Activated naive CD4-positive, alpha-beta T cell treated with anti-CD3 and anti-CD28 coated beads, Interleukin-2, amount 50 U/mL, for 72 hours (primary cell): ENCODE results near the gene FRMD4A. TPM values are rescaled to one million over a fixed set of nuclear protein-coding genes. Genes with fewer than 3 reads are reported as not detected.

ENCODE experiments used
- ATAC-seq, 2 donors: fragments of 150-1000 bp; cut with Tn5 transposase; 2 replicates each; pipeline ENCODE4 v1.10.0; 2021; ENCODE audit warnings: mild to moderate bottlenecking in 2 of 2, moderate library complexity in 2 of 2
- DNase-seq, 2 donors: peaks; one replicate each; pipeline ENCODE4 v3.0.0; 2021 to 2022; ENCODE audit warnings: low spot score in 2 of 2
- H3K27ac Mint-ChIP-seq, 2 donors: one replicate each; pipeline ENCODE4 v1.8.0; 2022; ENCODE audit warnings: mild to moderate bottlenecking in 2 of 2, mixed read lengths in 2 of 2
- H3K36me3 Mint-ChIP-seq, 2 donors: one replicate each; pipeline ENCODE4 v1.8.0; 2022; ENCODE audit warnings: mixed read lengths in 2 of 2
- H3K9me3 Mint-ChIP-seq, 2 donors: one replicate each; pipeline ENCODE4 v1.8.0; 2022; ENCODE audit warnings: mixed read lengths in 2 of 2
- total RNA-seq, 2 donors: library from RNA; stranded (reverse); gene quantifications; one replicate each; pipeline ENCODE4 v1.2.3, GENCODE V29; 2022

Gene FRMD4A
- total RNA-seq, 2 donors from 2014 or later, result 0.41 to 0.49 TPM

DNA sequence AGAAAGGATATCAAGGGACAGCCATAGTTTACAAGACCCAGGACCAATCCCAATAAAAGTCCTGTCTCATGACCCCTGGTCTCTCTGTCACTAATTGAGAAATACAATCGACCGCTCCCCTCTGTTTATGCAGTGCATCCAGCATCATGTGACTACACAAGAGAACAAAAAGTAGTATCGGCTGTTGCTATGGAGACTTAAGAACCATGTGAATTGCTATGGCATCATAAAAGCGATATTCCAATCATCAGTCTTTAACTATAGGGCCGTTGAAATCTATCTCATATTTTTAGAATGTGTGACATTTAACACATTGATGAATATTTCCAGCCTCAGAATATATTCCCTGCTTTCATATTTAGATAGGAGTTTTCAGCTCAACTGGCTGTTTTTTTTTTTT lies 139.3 kb downstream of the FRMD4A start:
- ATAC-seq (no peak), DNase-seq (no peak)
- Mint-ChIP-seq H3K36me3 (no peaks in the 10 kb centered on the region), H3K9me3 (no peaks in the 10 kb centered on the region), H3K27ac (no peak overlapping the region)

GRCh38 chr10:14190702-14191101 lies 140.0 kb downstream of the FRMD4A start:
- H3K9me3 Mint-ChIP-seq, result no peaks in the 10 kb centered on the region
- no peak overlapping the region for H3K27ac Mint-ChIP-seq
- no peak for DNase-seq
- H3K36me3 Mint-ChIP-seq, result no peaks in the 10 kb centered on the region
- ATAC-seq, result no peak

- Mint-ChIP-seq H3K9me3 (no peaks in the 10 kb centered on the region), H3K36me3 (no peaks in the 10 kb centered on the region), H3K27ac (peak overlapping the region; percentile 94 to 100)
- peak in 1 of 2 donors; percentile 20 for ATAC-seq
- no peak for DNase-seq
Observed at GRCh38 chr10:14186245-14186644, 144.5 kb downstream of the FRMD4A start.

DNA sequence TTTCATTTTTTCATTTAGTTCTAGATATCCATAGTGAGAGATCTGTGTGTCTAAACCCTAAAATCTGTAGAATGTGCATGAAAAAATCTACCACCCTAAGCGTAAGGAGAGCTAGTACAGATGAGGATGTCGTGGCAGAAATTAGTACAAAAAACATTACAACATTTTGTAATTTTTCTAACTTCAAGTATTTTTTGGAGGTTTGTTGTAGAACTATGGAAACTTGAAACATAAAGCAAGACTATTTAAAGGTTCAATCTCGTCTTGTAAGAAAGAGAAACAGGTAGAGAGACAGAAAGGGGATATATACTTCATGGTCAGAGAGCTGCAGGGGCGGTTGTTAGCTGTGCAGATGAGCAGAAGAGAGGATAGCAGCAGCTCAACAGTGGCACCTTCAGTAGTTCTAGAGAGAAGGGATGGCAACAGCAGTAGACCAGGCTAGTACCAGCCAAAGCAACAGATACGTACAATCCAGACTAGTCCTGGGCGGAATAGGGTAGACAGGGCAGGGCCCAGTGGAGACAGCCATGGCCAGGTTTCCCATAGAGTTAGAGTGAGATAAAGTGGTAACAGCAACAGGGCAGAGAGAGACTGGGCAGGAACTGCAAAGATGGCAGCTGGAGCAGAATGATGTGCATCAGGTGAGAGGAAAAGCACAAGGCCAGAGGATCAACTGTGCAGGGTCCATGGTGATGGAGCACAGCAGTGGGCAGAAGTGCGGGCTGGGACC lies 145.2 kb downstream of the FRMD4A start:
- DNase-seq (peak in 1 of 2 donors; percentile 70), ATAC-seq (peak; percentile 85 to 86)
- no peaks in the 10 kb centered on the region for H3K9me3 Mint-ChIP-seq
- H3K36me3 Mint-ChIP-seq, result peaks cover 0 to 2% of the 10 kb centered on the region in 2 donors
- H3K27ac Mint-ChIP-seq, result peak overlapping the region; percentile 94 to 100

- no peaks in the 10 kb centered on the region for H3K9me3 Mint-ChIP-seq
- DNase-seq (peak in 1 of 2 donors; percentile 52), ATAC-seq (peak; percentile 56 to 73)
- peak overlapping the region; percentile 94 to 100 for H3K27ac Mint-ChIP-seq
- H3K36me3 Mint-ChIP-seq, result peaks cover 0 to 8% of the 10 kb centered on the region in 2 donors
Observed at GRCh38 chr10:14184841-14185315, 145.8 kb downstream of the FRMD4A start.

DNA sequence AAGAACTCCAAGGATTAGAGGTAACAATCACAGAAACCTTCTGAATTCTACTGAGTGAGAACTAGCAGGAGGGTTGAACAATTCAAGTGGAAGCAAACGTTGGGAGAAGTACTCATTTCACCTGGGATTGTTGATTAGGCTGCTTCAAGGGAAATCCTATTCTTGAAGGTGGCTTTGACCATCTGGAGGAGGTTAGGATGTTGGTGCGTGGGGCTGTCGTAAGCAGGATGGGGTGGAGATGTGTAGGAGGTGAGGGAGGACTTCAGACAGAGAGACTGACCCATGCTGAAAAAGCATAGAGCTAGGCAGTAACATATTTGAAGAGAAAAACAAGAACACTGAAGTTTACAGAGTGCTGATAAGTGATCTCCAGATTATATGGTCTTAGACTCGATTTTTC lies 147.9 kb downstream of the FRMD4A start:
- Mint-ChIP-seq H3K36me3 (peaks cover 0 to 9% of the 10 kb centered on the region in 2 donors), H3K27ac (no peak overlapping the region), H3K9me3 (no peaks in the 10 kb centered on the region)
- DNase-seq (no peak), ATAC-seq (no peak)

- peaks cover 0 to 3% of the 10 kb centered on the region in 2 donors for H3K9me3 Mint-ChIP-seq
- ATAC-seq, result no peak
- H3K36me3 Mint-ChIP-seq, result peaks cover 0 to 19% of the 10 kb centered on the region in 2 donors
- no peak overlapping the region for H3K27ac Mint-ChIP-seq
- DNase-seq, result no peak
Observed at GRCh38 chr10:14181567-14181936, 149.2 kb downstream of the FRMD4A start.

DNA sequence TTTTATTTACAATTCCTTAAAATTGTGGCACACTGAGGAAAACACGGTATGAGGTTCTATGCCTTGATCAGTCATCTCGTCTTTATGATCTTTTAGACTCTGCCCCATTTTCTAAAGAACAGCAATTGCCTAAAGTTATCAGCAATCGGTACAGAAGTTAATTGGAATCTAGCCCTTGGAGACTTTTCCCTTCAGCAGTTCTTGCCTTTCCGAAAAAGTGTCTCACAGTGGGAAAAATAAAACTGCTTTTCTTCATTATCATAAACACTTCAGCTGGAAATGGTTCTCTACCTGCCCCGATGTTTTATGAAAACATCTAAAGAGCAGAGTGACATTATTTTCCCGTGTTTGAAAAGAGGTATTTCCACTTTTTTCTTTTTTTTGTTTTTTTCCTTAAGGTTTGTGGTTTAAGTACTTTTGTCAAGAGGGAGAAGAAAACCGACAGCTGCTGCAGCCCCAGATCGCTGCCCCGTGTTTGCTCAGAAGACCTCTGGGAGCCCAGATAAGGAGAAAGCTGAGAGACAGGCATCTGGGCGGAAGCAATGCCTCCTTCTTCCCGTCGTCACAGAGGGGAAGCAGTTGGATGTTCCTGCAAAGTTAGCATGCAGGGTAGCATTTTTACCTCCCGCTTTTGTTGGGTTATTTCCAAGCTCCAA lies 149.7 kb downstream of the FRMD4A start:
- Mint-ChIP-seq H3K36me3 (peaks cover 0 to 19% of the 10 kb centered on the region in 2 donors), H3K27ac (no peak overlapping the region), H3K9me3 (peaks cover 0 to 3% of the 10 kb centered on the region in 2 donors)
- no peak for DNase-seq
- no peak for ATAC-seq

GRCh38 chr10:14179251-14179650 lies 151.5 kb downstream of the FRMD4A start:
- H3K36me3 Mint-ChIP-seq, result peaks cover 0 to 19% of the 10 kb centered on the region in 2 donors
- ATAC-seq, result no peak
- H3K9me3 Mint-ChIP-seq, result peaks cover 0 to 3% of the 10 kb centered on the region in 2 donors
- H3K27ac Mint-ChIP-seq, result no peak overlapping the region
- DNase-seq, result no peak

DNA sequence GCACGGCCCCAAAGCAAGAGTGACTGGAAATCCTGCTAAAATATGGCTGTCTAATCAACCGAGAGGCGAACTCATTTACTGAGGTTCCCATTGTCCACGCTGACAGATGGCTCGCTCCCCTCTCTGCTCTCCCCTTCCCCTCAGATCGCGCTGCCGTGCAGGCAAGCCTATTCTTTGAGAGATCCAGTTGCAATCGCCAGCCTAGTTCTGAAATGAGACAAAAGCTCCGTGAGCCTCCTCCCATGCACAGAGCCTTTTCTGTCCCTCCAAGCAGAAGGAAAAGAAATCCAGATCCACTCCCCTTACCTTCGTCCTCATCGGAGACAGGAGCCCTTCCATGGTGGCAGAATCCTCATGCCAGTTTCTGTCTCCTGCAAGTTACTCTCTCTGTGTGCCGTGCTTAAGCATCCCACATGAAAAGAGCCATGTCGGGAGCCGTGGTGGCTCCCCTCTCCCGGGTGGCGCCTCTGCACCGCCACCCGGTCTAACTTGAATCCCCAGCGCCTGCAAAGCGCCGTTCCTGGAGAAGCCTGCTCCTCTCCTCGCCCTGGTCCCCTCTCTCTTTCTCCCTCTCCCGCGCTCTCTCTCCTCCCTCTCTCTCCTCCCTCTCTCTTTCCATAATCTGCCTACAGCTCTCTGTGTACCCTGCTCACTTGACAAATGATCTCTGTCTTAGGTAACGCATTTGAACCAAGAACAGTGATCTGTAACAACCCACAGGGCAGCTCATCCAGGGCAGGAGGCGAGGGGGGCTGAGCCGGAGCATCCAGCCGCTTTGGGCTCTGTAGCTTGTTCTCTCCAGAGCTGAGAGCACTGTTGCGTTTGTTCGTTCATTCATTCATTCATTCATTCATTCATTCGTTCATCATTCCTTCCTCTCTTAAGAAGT lies 156.8 kb downstream of the FRMD4A start:
- peaks cover 0 to 10% of the 10 kb centered on the region in 2 donors for H3K36me3 Mint-ChIP-seq
- peak; percentile 31 to 68 for ATAC-seq
- DNase-seq, result no peak
- H3K9me3 Mint-ChIP-seq, result peaks cover 0 to 3% of the 10 kb centered on the region in 2 donors
- H3K27ac Mint-ChIP-seq, result peak overlapping the region in 1 of 2 donors; percentile 2

DNA sequence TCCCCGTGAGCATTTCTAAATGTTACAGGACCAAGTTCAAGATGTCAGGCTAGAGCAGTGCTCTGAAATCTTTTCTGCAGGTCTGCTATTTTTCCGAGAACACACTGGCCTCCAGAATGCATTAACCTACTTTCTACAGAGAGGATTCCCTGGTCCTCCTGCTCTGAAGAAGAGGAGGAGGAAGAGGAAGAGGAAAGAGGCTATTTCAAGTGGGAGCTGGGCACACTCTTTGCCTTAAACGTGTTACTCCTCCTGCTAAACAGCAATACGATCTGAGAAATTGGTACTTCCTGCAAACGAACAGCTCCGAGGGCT lies 157.4 kb downstream of the FRMD4A start:
- ATAC-seq, result peak; percentile 11 to 62
- Mint-ChIP-seq H3K9me3 (peaks cover 0 to 3% of the 10 kb centered on the region in 2 donors), H3K36me3 (peaks cover 0 to 10% of the 10 kb centered on the region in 2 donors), H3K27ac (no peak overlapping the region)
- DNase-seq, result no peak

DNA sequence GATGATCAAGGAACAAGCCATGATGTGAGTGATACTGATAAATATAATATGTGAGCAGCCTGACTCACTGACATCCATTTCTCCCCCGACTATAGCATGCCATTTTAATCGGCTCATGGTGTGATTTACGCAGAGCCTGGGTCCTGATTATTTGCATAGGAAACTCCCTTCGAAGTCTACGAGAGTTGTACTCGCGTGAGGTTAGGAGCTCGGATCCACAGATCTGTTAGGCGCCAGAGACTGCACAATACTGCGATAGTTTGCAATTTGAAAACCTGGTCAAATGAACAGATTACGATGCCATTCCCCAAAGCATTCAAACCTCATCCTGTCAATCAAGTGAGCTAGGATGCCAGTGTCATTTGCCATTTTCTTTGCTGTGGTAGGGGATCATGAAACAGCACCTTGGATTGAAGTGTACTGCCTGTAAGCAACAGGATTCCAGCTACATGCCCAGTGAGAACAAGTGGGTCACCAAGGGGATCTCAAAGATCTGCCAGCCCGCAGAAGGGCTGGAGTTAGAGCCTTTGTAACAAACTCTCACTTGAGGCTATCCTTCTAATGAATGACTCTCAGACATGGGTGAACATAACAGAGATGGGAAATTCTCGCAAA lies 158.3 kb downstream of the FRMD4A start:
- DNase-seq, result no peak
- peaks cover 0 to 3% of the 10 kb centered on the region in 2 donors for H3K9me3 Mint-ChIP-seq
- peaks cover 0 to 9% of the 10 kb centered on the region in 2 donors for H3K36me3 Mint-ChIP-seq
- no peak overlapping the region for H3K27ac Mint-ChIP-seq
- ATAC-seq, result no peak

DNA sequence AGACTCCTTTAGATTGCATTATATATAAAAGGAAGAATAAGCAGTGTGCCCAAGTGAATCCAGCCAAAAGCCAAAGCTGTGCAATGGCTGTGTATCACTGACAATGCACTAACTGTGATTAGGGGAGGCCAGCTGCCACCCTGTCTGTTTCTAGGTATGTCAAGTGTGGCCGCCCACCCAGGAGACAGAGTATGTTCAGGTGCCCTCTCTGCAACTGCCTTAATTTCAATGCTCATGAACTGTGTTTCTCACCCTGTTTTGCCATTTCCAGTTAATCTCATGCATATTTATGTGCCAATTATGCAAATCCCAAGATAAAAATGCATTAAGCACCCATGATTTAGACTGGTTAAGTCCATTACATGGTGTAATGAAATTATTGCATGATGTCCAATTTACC lies 159.4 kb downstream of the FRMD4A start:
- Mint-ChIP-seq H3K9me3 (no peaks in the 10 kb centered on the region), H3K36me3 (no peaks in the 10 kb centered on the region), H3K27ac (no peak overlapping the region)
- ATAC-seq (no peak), DNase-seq (no peak)

- no peak for ATAC-seq
- Mint-ChIP-seq H3K27ac (no peak overlapping the region), H3K36me3 (no peaks in the 10 kb centered on the region), H3K9me3 (no peaks in the 10 kb centered on the region)
- no peak for DNase-seq
Observed at GRCh38 chr10:14163377-14164086, 167.2 kb downstream of the FRMD4A start.

DNA sequence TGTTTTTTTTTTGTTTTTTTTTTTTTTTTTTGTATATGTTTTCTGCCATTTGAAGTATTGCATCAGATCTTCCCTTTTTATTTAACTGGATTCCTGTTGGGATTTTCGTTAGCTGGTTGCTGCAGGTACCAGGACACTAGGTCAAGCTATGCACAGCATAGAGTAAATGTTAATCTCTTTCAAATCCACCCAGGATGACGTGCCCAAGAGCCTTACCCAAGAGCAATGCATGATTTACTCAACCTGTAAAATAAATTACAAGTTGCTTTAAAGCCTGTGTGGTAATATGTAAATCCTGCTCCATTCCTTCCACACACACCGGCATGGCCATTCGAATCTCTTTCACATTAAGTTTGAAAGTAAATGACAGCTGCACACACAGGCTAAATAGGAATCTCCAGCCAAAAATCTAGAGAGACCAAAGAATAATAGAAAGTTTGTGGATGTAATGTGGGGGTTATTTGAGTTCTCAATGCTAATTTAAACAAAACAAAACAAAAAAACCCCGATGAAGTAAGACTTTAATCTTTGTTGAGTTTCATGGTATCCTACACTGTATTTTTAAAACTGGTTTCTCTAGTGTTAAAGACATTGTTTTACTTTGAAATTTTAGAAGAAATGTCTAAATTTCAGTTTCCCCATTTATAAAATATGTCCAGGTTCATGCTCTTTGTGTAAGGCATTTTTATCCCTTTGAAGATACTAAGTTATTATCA lies 167.9 kb downstream of the FRMD4A start:
- no peak overlapping the region for H3K27ac Mint-ChIP-seq
- ATAC-seq (no peak), DNase-seq (no peak)
- no peaks in the 10 kb centered on the region for H3K36me3 Mint-ChIP-seq
- H3K9me3 Mint-ChIP-seq, result no peaks in the 10 kb centered on the region
